ENCODE measurements around the gene CEBPE.
"Not testable (repeated sequence)": the region's sequence is repeated elsewhere in the genome, so short reads cannot be mapped to it uniquely, and the experiment has no call there.

CEBPE gene

GRCh38 chr14:23120541-23121251 is 1.6 kb upstream of the CEBPE start:
- peak; percentile 54 for DNase-seq (ENCODE audit: low read depth)

- no peak for DNase-seq (ENCODE audit: low read depth)
Measured at GRCh38 chr14:23119363-23120327, 590 bp upstream of the CEBPE start.

GRCh38 chr14:23117371-23118020 is 1.6 kb downstream of the CEBPE start:
- DNase-seq (ENCODE audit: low read depth), result no peak

GRCh38 chr14:23115918-23116317 is 3.1 kb downstream of the CEBPE start:
- no peak for DNase-seq (ENCODE audit: low read depth)

GRCh38 chr14:23115039-23115731 is 3.9 kb downstream of the CEBPE start:
- DNase-seq (ENCODE audit: low read depth), result no peak

- DNase-seq (ENCODE audit: low read depth), result no peak
Measured at GRCh38 chr14:23114669-23115038, 4.4 kb downstream of the CEBPE start.

GRCh38 chr14:23114120-23114458 is 5.0 kb downstream of the CEBPE start:
- no peak for DNase-seq (ENCODE audit: low read depth)

GRCh38 chr14:23113431-23114119 is 5.5 kb downstream of the CEBPE start:
- DNase-seq (ENCODE audit: low read depth), result no peak

- DNase-seq (ENCODE audit: low read depth), result no peak
Measured at GRCh38 chr14:23112359-23113178, 6.5 kb downstream of the CEBPE start.

- no peak for DNase-seq (ENCODE audit: low read depth)
Measured at GRCh38 chr14:23110579-23111365, 8.3 kb downstream of the CEBPE start.

- no peak for DNase-seq (ENCODE audit: low read depth)
Measured at GRCh38 chr14:23109769-23110168, 9.3 kb downstream of the CEBPE start.

GRCh38 chr14:23108169-23108568 is 10.9 kb downstream of the CEBPE start:
- not testable (repeated sequence) for DNase-seq (ENCODE audit: low read depth)

- DNase-seq (ENCODE audit: low read depth), result not testable (repeated sequence)
Measured at GRCh38 chr14:23107620-23108019, 11.4 kb downstream of the CEBPE start.

- no peak for DNase-seq (ENCODE audit: low read depth)
Measured at GRCh38 chr14:23106747-23107045, 12.4 kb downstream of the CEBPE start.

GRCh38 chr14:23105348-23105824 is 13.7 kb downstream of the CEBPE start:
- DNase-seq (ENCODE audit: low read depth), result no peak

- DNase-seq (ENCODE audit: low read depth), result no peak
Measured at GRCh38 chr14:23104591-23105347, 14.3 kb downstream of the CEBPE start, which contains the start of gene CIROP. Gene CIROP, minus strand, starts transcription at chr14:23104989. Its CDS starts 69 bp downstream, at chr14:23104920.

GRCh38 chr14:23104070-23104590 is 14.9 kb downstream of the CEBPE start:
- no peak for DNase-seq (ENCODE audit: low read depth)

- no peak for DNase-seq (ENCODE audit: low read depth)
Measured at GRCh38 chr14:23103581-23103980, 15.5 kb downstream of the CEBPE start.

- DNase-seq (ENCODE audit: low read depth), result no peak
Measured at GRCh38 chr14:23102801-23103200, 16.3 kb downstream of the CEBPE start.
